RPMI8226 (cell line): Measurements from ENCODE around the gene FXR2.
"Not testable (repeated sequence)": the region's sequence is repeated elsewhere in the genome, so short reads cannot be mapped to it uniquely, and the experiment has no call there.

ENCODE experiments used
- DNase-seq: peaks from one replicate; pipeline ENCODE4 v3.0.0-alpha.2; 2015

Gene FXR2

GRCh38 chr17:7627250-7628121 lies 12.8 kb upstream of the FXR2 start, which contains the start of gene SAT2:
TSS of gene SAT2 (minus strand) at chr17:7627821. CDS start at chr17:7627635, 186 bp downstream.
- peak; percentile 90 for DNase-seq

- DNase-seq = no peak
These were observed 12.2 kb upstream of the FXR2 start for GRCh38 chr17:7626956-7627249.

- DNase-seq = no peak
These were observed 11.6 kb upstream of the FXR2 start for GRCh38 chr17:7626307-7626706.

GRCh38 chr17:7625749-7626148 lies 11.1 kb upstream of the FXR2 start:
- not testable (repeated sequence) for DNase-seq

GRCh38 chr17:7623661-7624060 lies 9.0 kb upstream of the FXR2 start:
- DNase-seq = no peak

GRCh38 chr17:7620835-7621234 lies 6.1 kb upstream of the FXR2 start:
- no peak for DNase-seq

- no peak for DNase-seq
These were observed 3.9 kb upstream of the FXR2 start for GRCh38 chr17:7618608-7619007.

GRCh38 chr17:7615265-7615747 lies 609 bp upstream of the FXR2 start:
- no peak for DNase-seq

GRCh38 chr17:7613769-7614424 lies 800 bp downstream of the FXR2 start:
- DNase-seq = peak; percentile 41

- no peak for DNase-seq
These were observed 2.4 kb downstream of the FXR2 start for GRCh38 chr17:7612294-7612640.

- no peak for DNase-seq
These were observed 2.9 kb downstream of the FXR2 start for GRCh38 chr17:7611635-7612293.

GRCh38 chr17:7610641-7611040 lies 4.1 kb downstream of the FXR2 start:
- no peak for DNase-seq

- DNase-seq = no peak
These were observed 8.4 kb downstream of the FXR2 start for GRCh38 chr17:7606280-7606679.

- not testable (repeated sequence) for DNase-seq
These were observed 17.1 kb downstream of the FXR2 start for GRCh38 chr17:7597561-7597960.

GRCh38 chr17:7593296-7593695 lies 21.4 kb downstream of the FXR2 start:
- no peak for DNase-seq

- DNase-seq = no peak
These were observed 22.2 kb downstream of the FXR2 start for GRCh38 chr17:7592422-7593021.

- DNase-seq = no peak
These were observed 23.1 kb downstream of the FXR2 start for GRCh38 chr17:7591596-7591995.

GRCh38 chr17:7590743-7591142 lies 24.0 kb downstream of the FXR2 start:
- no peak for DNase-seq

GRCh38 chr17:7589891-7590691 lies 24.6 kb downstream of the FXR2 start, which contains the start of gene SOX15:
TSS of gene SOX15 (minus strand) at chr17:7590094. CDS start at chr17:7589676, 418 bp downstream.
- DNase-seq = no peak

GRCh38 chr17:7589204-7589868 lies 25.4 kb downstream of the FXR2 start:
- DNase-seq = no peak

- DNase-seq = no peak
These were observed 26.0 kb downstream of the FXR2 start for GRCh38 chr17:7588553-7589203.
